ENCODE results near the gene FAM170B. TPM values are rescaled to one million over a fixed set of nuclear protein-coding genes. Genes with fewer than 3 reads are reported as not detected.

FAM170B gene
- total and polyA plus RNA-seq, 2 experiments from 2014 or later: not detected

- TF ChIP-seq, protein P1, sequence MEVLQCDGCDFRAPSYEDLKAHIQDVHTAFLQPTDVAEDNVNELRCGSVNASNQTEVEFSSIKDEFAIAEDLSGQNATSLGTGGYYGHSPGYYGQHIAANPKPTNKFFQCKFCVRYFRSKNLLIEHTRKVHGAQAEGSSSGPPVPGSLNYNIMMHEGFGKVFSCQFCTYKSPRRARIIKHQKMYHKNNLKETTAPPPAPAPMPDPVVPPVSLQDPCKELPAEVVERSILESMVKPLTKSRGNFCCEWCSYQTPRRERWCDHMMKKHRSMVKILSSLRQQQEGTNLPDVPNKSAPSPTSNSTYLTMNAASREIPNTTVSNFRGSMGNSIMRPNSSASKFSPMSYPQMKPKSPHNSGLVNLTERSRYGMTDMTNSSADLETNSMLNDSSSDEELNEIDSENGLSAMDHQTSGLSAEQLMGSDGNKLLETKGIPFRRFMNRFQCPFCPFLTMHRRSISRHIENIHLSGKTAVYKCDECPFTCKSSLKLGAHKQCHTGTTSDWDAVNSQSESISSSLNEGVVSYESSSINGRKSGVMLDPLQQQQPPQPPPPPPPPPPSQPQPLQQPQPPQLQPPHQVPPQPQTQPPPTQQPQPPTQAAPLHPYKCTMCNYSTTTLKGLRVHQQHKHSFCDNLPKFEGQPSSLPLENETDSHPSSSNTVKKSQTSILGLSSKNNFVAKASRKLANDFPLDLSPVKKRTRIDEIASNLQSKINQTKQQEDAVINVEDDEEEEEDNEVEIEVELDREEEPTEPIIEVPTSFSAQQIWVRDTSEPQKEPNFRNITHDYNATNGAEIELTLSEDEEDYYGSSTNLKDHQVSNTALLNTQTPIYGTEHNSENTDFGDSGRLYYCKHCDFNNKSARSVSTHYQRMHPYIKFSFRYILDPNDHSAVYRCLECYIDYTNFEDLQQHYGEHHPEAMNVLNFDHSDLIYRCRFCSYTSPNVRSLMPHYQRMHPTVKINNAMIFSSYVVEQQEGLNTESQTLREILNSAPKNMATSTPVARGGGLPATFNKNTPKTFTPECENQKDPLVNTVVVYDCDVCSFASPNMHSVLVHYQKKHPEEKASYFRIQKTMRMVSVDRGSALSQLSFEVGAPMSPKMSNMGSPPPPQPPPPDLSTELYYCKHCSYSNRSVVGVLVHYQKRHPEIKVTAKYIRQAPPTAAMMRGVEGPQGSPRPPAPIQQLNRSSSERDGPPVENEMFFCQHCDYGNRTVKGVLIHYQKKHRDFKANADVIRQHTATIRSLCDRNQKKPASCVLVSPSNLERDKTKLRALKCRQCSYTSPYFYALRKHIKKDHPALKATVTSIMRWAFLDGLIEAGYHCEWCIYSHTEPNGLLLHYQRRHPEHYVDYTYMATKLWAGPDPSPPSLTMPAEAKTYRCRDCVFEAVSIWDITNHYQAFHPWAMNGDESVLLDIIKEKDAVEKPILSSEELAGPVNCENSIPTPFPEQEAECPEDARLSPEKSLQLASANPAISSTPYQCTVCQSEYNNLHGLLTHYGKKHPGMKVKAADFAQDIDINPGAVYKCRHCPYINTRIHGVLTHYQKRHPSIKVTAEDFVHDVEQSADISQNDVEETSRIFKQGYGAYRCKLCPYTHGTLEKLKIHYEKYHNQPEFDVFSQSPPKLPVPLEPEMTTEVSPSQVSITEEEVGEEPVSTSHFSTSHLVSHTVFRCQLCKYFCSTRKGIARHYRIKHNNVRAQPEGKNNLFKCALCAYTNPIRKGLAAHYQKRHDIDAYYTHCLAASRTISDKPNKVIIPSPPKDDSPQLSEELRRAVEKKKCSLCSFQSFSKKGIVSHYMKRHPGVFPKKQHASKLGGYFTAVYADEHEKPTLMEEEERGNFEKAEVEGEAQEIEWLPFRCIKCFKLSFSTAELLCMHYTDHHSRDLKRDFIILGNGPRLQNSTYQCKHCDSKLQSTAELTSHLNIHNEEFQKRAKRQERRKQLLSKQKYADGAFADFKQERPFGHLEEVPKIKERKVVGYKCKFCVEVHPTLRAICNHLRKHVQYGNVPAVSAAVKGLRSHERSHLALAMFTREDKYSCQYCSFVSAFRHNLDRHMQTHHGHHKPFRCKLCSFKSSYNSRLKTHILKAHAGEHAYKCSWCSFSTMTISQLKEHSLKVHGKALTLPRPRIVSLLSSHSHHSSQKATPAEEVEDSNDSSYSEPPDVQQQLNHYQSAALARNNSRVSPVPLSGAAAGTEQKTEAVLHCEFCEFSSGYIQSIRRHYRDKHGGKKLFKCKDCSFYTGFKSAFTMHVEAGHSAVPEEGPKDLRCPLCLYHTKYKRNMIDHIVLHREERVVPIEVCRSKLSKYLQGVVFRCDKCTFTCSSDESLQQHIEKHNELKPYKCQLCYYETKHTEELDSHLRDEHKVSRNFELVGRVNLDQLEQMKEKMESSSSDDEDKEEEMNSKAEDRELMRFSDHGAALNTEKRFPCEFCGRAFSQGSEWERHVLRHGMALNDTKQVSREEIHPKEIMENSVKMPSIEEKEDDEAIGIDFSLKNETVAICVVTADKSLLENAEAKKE (CRISPR knock-in tag; IDR thresholded peaks at IDR 0.05): no peak
- TF ChIP-seq CTCF (conservative IDR thresholded peaks at IDR 0.05; ENCODE audit: low read depth in 2 of 2) (no peak), EZH2phosphoT487 (IDR thresholded peaks at IDR 0.05; ENCODE audit: unreplicated experiment) (no peak), ZNF331 (CRISPR knock-in tag; IDR thresholded peaks at IDR 0.05; ENCODE audit: low read depth) (no peak), ZNF114 (CRISPR knock-in tag; IDR thresholded peaks at IDR 0.05) (no peak), NANOG (IDR thresholded peaks at IDR 0.05; ENCODE audit: borderline replicate concordance) (no peak), REST (IDR thresholded peaks at IDR 0.05; ENCODE audit: unreplicated experiment) (no peak), CREB1 (CRISPR knock-in tag; IDR thresholded peaks at IDR 0.05; ENCODE audit: low read depth) (no peak), STAT1 (IDR thresholded peaks at IDR 0.05; ENCODE audit: unreplicated experiment) (no peak)
Measured at GRCh38 chr10:49154641-49155040, 20.8 kb upstream of the FAM170B start (continued).
